Naive thymus-derived CD4-positive, alpha-beta T cell (primary cell): ENCODE results near the gene FREM2. TPM values are rescaled to one million over a fixed set of nuclear protein-coding genes. Genes with fewer than 3 reads are reported as not detected.

Source experiments
- ATAC-seq: fragments of 150-1000 bp; cut with Tn5 transposase; 2 replicates; pipeline ENCODE4 v1.10.0; 2021; ENCODE audit warnings: mild to moderate bottlenecking, moderate library complexity
- CTCF ChIA-PET: fragments of 350-600 bp; sonication (Branson Sonifier 250); formaldehyde crosslinking; loops from one replicate; lab custom pipeline; 2021; ENCODE audit warnings: antibody characterized with exemption; lab: Charles Lee
- POLR2A ChIA-PET: fragments of 350-600 bp; sonication (Branson Sonifier 250); formaldehyde crosslinking; loops from one replicate; lab custom pipeline; 2021; ENCODE audit warnings: antibody characterized with exemption, inconsistent platforms; lab: Charles Lee
- DNase-seq, 9 donors: peaks; one replicate each; pipeline versions ENCODE4 v3.0.0 to v3.0.0-alpha.2; 2020 to 2022; ENCODE audit warnings: mixed read lengths in 1 of 9
- H3K27ac ChIP-seq: one replicate; pipeline ENCODE4 v1.7.0; 2013; ENCODE audit warnings: mild to moderate bottlenecking, low read depth, low read length, moderate library complexity
- H3K27me3 ChIP-seq, 2 donors: one replicate each; pipeline ENCODE4 v1.7.0; 2013; ENCODE audit warnings: low read length in 2 of 2, mild to moderate bottlenecking in 2 of 2, moderate library complexity in 2 of 2; ENCODE audit not compliant: control insufficient read depth in 2 of 2, insufficient read depth in 2 of 2
- H3K36me3 ChIP-seq, 3 experiments: 1 replicate in 2 of 3; 2 replicates in 1 of 3; pipeline ENCODE4 v1.7.0; 2013; ENCODE audit warnings: low read length in 3 of 3, mild to moderate bottlenecking in 3 of 3, moderate library complexity in 1 of 3; ENCODE audit not compliant: insufficient read depth in 3 of 3, control insufficient read depth in 2 of 3
- H3K4me1 ChIP-seq, 2 donors: one replicate each; pipeline ENCODE4 v1.7.0; 2013; ENCODE audit warnings: low read length in 2 of 2, mild to moderate bottlenecking in 2 of 2, moderate library complexity in 1 of 2; ENCODE audit not compliant: control insufficient read depth in 2 of 2, insufficient read depth in 2 of 2
- H3K4me3 ChIP-seq: 2 replicates; pipeline ENCODE4 v1.7.0; 2013; ENCODE audit warnings: mild to moderate bottlenecking, low read length
- H3K9me3 ChIP-seq, 3 experiments: 1 replicate in 2 of 3; 2 replicates in 1 of 3; pipeline ENCODE4 v1.7.0; 2013; ENCODE audit warnings: low read length in 3 of 3; ENCODE audit not compliant: control insufficient read depth in 2 of 3
- H3K27ac Mint-ChIP-seq, 9 donors: one replicate each; pipeline ENCODE4 v1.8.0; 2020 to 2022; ENCODE audit warnings: mixed read lengths in 9 of 9, mild to moderate bottlenecking in 8 of 9, moderate library complexity in 5 of 9, inconsistent platforms in 2 of 9
- H3K27me3 Mint-ChIP-seq, 5 donors: one replicate each; pipeline ENCODE4 v1.8.0; 2021 to 2022; ENCODE audit warnings: mixed read lengths in 5 of 5, mild to moderate bottlenecking in 1 of 5
- H3K36me3 Mint-ChIP-seq, 5 donors: one replicate each; pipeline ENCODE4 v1.8.0; 2020 to 2022; ENCODE audit warnings: mixed read lengths in 5 of 5, mild to moderate bottlenecking in 3 of 5, inconsistent platforms in 1 of 5
- H3K4me1 Mint-ChIP-seq, 7 donors: one replicate each; pipeline ENCODE4 v1.8.0; 2020 to 2022; ENCODE audit warnings: mixed read lengths in 7 of 7, mild to moderate bottlenecking in 3 of 7, inconsistent platforms in 1 of 7
- H3K4me3 Mint-ChIP-seq, 10 donors: one replicate each; pipeline ENCODE4 v1.8.0; 2020 to 2022; ENCODE audit warnings: mild to moderate bottlenecking in 10 of 10, mixed read lengths in 10 of 10, moderate library complexity in 6 of 10, inconsistent platforms in 2 of 10
- H3K9me3 Mint-ChIP-seq, 11 donors: one replicate each; pipeline ENCODE4 v1.8.0; 2020 to 2022; ENCODE audit warnings: mixed read lengths in 11 of 11, mild to moderate bottlenecking in 4 of 11, inconsistent platforms in 1 of 11, moderate library complexity in 1 of 11
- intact Hi-C, 2 donors: fragments of 100-400 bp; cut with micrococcal nuclease; formaldehyde crosslinking; loops; one replicate each; pipeline ENCODE4 v1.15.1; 2023
- polyA plus RNA-seq, 2 donors: library from polyadenylated mRNA; unstranded; fragments of 300-500 nt; fragmentation: Illumina TruSeq; gene quantifications; one replicate each; pipeline ENCODE4 v1.2.3, GENCODE V29; 2021
- total RNA-seq, 6 experiments: library from RNA in 5 of 6; stranded (reverse) in 5 of 6; gene quantifications; 1 replicate in 5 of 6; 2 replicates in 1 of 6; pipeline ENCODE4 v1.2.3 and lab custom pipeline; 2021 to 2026

The FREM2 gene
- total and polyA plus RNA-seq, 7 experiments from 2014 or later, result 0.12 TPM; not detected in 6

GRCh38 chr13:38856065-38856464 is 169.2 kb downstream of the FREM2 start:
- Mint-ChIP-seq H3K27ac (no peak overlapping the region), H3K36me3 (no peaks in the 10 kb centered on the region), H3K4me1 (no peaks in the 10 kb centered on the region), H3K27me3 (peaks cover 0 to 13% (median 4%) of the 10 kb centered on the region in 5 donors), H3K9me3 (peaks cover 0 to 2% (median 0%) of the 10 kb centered on the region in 11 donors), H3K4me3 (no peak overlapping the region)
- Histone ChIP-seq H3K4me1 (no peaks in the 10 kb centered on the region), H3K36me3 (no peaks in the 10 kb centered on the region), H3K27ac (no peak overlapping the region), H3K27me3 (no peaks in the 10 kb centered on the region), H3K9me3 (no peaks in the 10 kb centered on the region), H3K4me3 (no peak overlapping the region)
- no peak for DNase-seq
- CTCF ChIA-PET, result no interaction called here
- intact Hi-C loops, result no loop called here
- no peak for ATAC-seq
- POLR2A ChIA-PET, result no interaction called here

DNA sequence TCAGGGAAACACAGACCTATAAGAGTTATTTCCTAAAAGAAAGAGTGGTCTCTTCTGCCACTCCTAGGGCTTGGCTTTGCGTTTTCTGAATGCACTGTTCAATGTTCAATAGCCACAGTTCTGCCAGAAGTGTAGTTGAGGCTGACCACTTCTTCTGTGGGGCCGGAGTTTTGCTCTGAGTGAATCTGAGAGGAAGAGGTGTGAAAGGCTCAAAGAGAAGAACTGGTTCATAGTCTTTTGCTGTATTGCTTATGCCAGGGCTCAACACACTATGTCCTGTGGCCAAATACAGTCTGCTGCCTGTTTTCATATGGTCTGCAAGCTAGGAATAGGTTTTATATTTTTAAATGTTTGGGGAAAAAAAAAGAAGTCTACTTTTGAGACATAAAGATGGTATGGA is 175.6 kb downstream of the FREM2 start:
- ChIA-PET CTCF (no interaction called here), POLR2A (no interaction called here)
- H3K4me3 ChIP-seq, result no peak overlapping the region
- no peaks in the 10 kb centered on the region for H3K4me1 Mint-ChIP-seq
- H3K27me3 Mint-ChIP-seq, result peaks cover 0 to 23% (median 4%) of the 10 kb centered on the region in 5 donors
- H3K9me3 ChIP-seq, result no peaks in the 10 kb centered on the region
- intact Hi-C loops, result no loop called here
- ATAC-seq (no peak), DNase-seq (no peak)
- H3K27ac Mint-ChIP-seq, result no peak overlapping the region
- peaks cover 0 to 2% (median 0%) of the 10 kb centered on the region in 11 donors for H3K9me3 Mint-ChIP-seq
- H3K4me3 Mint-ChIP-seq, result no peak overlapping the region
- no peaks in the 10 kb centered on the region for H3K36me3 ChIP-seq
- no peaks in the 10 kb centered on the region for H3K27me3 ChIP-seq
- no peaks in the 10 kb centered on the region for H3K36me3 Mint-ChIP-seq
- no peaks in the 10 kb centered on the region for H3K4me1 ChIP-seq
- H3K27ac ChIP-seq, result no peak overlapping the region

DNA sequence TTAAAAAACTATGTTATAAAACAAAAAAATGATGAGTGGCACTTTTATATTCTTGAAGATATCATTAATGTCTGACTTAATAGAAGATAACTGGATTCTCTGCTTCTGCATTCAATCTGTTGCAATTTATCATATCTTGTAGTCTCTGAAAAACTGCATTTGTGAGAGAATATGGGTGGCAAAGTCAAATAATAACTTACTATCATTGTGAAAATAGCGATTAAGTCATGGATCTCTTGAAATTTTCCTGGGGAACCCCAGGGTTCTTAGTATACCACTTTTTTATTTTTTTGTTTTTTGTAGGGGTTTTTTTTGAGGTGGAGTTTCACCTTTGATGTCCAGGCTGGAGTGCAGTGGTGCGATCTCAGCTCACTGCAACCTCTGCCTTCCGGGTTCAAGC is 176.7 kb downstream of the FREM2 start:
- Mint-ChIP-seq H3K27ac (no peak overlapping the region), H3K27me3 (peaks cover 0 to 23% (median 4%) of the 10 kb centered on the region in 5 donors), H3K9me3 (peaks cover 0 to 2% (median 0%) of the 10 kb centered on the region in 11 donors), H3K4me3 (no peak overlapping the region), H3K4me1 (no peaks in the 10 kb centered on the region), H3K36me3 (no peaks in the 10 kb centered on the region)
- Histone ChIP-seq H3K36me3 (no peaks in the 10 kb centered on the region), H3K4me1 (no peaks in the 10 kb centered on the region), H3K4me3 (no peak overlapping the region), H3K27me3 (no peaks in the 10 kb centered on the region), H3K27ac (no peak overlapping the region), H3K9me3 (no peaks in the 10 kb centered on the region)
- no peak for DNase-seq
- intact Hi-C loops, result no loop called here
- POLR2A ChIA-PET, result no interaction called here
- no peak for ATAC-seq
- CTCF ChIA-PET, result no interaction called here

- H3K9me3 ChIP-seq, result no peaks in the 10 kb centered on the region
- no peaks in the 10 kb centered on the region for H3K4me1 Mint-ChIP-seq
- H3K4me3 ChIP-seq, result no peak overlapping the region
- H3K27me3 ChIP-seq, result no peaks in the 10 kb centered on the region
- H3K27me3 Mint-ChIP-seq, result peaks cover 2 to 26% (median 4%) of the 10 kb centered on the region in 5 donors
- intact Hi-C loops, result no loop called here
- ChIA-PET POLR2A (no interaction called here), CTCF (no interaction called here)
- no peak overlapping the region for H3K4me3 Mint-ChIP-seq
- ATAC-seq (no peak), DNase-seq (no peak)
- no peaks in the 10 kb centered on the region for H3K36me3 Mint-ChIP-seq
- no peaks in the 10 kb centered on the region for H3K36me3 ChIP-seq
- H3K27ac ChIP-seq, result no peak overlapping the region
- no peaks in the 10 kb centered on the region for H3K9me3 Mint-ChIP-seq
- no peaks in the 10 kb centered on the region for H3K4me1 ChIP-seq
- H3K27ac Mint-ChIP-seq, result no peak overlapping the region
Observed at GRCh38 chr13:38866649-38867048, 179.8 kb downstream of the FREM2 start.

DNA sequence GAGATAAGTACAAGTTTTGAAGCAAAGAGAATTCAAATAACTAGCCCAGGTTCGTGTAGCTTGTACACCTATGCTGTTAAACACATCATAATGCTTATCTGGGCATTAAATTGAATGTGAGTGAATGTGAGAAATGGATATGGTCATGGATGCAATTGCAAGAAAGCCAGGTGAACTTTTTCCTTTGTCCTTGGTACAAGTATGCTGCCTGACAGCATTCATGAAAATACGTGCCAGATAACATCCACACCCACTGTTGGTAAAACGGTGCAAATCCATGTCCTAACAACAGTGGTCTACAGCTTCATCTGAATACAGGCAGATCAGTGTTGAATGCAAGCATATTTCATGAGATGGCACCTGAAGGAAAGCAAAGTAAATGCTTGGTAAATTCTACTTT is 181.5 kb downstream of the FREM2 start:
- Mint-ChIP-seq H3K9me3 (no peaks in the 10 kb centered on the region), H3K27me3 (peaks cover 5 to 27% (median 7%) of the 10 kb centered on the region in 5 donors), H3K27ac (no peak overlapping the region), H3K36me3 (no peaks in the 10 kb centered on the region), H3K4me3 (peak overlapping the region in 1 of 10 donors; percentile 24), H3K4me1 (peaks cover 0 to 3% (median 0%) of the 10 kb centered on the region in 7 donors)
- Histone ChIP-seq H3K4me1 (no peaks in the 10 kb centered on the region), H3K4me3 (no peak overlapping the region), H3K27me3 (no peaks in the 10 kb centered on the region), H3K9me3 (no peaks in the 10 kb centered on the region), H3K27ac (no peak overlapping the region), H3K36me3 (no peaks in the 10 kb centered on the region)
- CTCF ChIA-PET, result no interaction called here
- ATAC-seq (no peak), DNase-seq (no peak)
- POLR2A ChIA-PET, result no interaction called here
- intact Hi-C loops, result no loop called here

GRCh38 chr13:38868870-38869269 is 182.0 kb downstream of the FREM2 start:
- H3K36me3 ChIP-seq, result no peaks in the 10 kb centered on the region
- no peak overlapping the region for H3K4me3 Mint-ChIP-seq
- no peak for ATAC-seq
- no peaks in the 10 kb centered on the region for H3K36me3 Mint-ChIP-seq
- H3K27me3 ChIP-seq, result no peaks in the 10 kb centered on the region
- H3K4me1 ChIP-seq, result no peaks in the 10 kb centered on the region
- no peak overlapping the region for H3K4me3 ChIP-seq
- H3K9me3 ChIP-seq, result no peaks in the 10 kb centered on the region
- intact Hi-C loops, result no loop called here
- no peak for DNase-seq
- H3K27ac ChIP-seq, result no peak overlapping the region
- H3K9me3 Mint-ChIP-seq, result no peaks in the 10 kb centered on the region
- CTCF ChIA-PET, result no interaction called here
- H3K27ac Mint-ChIP-seq, result no peak overlapping the region
- POLR2A ChIA-PET, result no interaction called here
- peaks cover 6 to 32% (median 11%) of the 10 kb centered on the region in 5 donors for H3K27me3 Mint-ChIP-seq
- H3K4me1 Mint-ChIP-seq, result peaks cover 0 to 3% (median 0%) of the 10 kb centered on the region in 7 donors

DNA sequence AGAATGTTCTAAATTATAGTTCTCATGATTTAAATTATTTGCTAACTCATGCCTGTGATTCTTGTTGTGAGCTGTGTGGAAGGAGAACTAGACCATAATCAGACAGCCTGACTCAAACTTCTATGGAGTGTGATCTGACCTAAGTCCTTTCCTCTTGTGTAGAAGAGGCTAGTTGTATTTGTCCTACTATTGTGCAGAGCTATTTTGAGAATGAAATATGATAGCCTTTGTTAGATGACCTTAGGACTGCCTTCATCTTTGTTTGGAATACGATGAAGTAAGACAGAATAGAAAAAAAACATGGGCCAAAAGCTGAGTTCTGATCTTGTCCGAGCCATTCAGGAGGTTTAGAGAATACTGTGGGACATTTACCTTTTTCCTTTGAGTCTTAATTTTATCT is 184.4 kb downstream of the FREM2 start:
- no peak for DNase-seq
- H3K4me3 ChIP-seq, result no peak overlapping the region
- no peaks in the 10 kb centered on the region for H3K4me1 ChIP-seq
- intact Hi-C loops, result no loop called here
- ChIA-PET CTCF (no interaction called here), POLR2A (no interaction called here)
- peaks cover 0 to 3% (median 0%) of the 10 kb centered on the region in 7 donors for H3K4me1 Mint-ChIP-seq
- H3K36me3 Mint-ChIP-seq, result no peaks in the 10 kb centered on the region
- H3K27me3 Mint-ChIP-seq, result peaks cover 11 to 35% (median 14%) of the 10 kb centered on the region in 5 donors
- no peak overlapping the region for H3K27ac Mint-ChIP-seq
- no peak for ATAC-seq
- H3K27me3 ChIP-seq, result no peaks in the 10 kb centered on the region
- no peak overlapping the region for H3K4me3 Mint-ChIP-seq
- H3K36me3 ChIP-seq, result no peaks in the 10 kb centered on the region
- H3K9me3 ChIP-seq, result no peaks in the 10 kb centered on the region
- no peak overlapping the region for H3K27ac ChIP-seq
- no peaks in the 10 kb centered on the region for H3K9me3 Mint-ChIP-seq
